Ovary (tissue), 9 donors: ENCODE results near the gene CAPZA1. TPM values are rescaled to one million over a fixed set of nuclear protein-coding genes. Genes with fewer than 3 reads are reported as not detected.

Experiments used
- DNase-seq, 5 donors: peaks; one replicate each; pipeline ENCODE4 v3.0.0-alpha.2; 2019 to 2020
- H3K27ac ChIP-seq, 2 donors: fragments of 200-600 bp; one replicate each; pipeline versions ENCODE4 v1.5.1 to v1.8.0; 2019 to 2022
- H3K27me3 ChIP-seq: fragments of 200-600 bp; one replicate; pipeline ENCODE4 v1.8.0; 2022
- H3K36me3 ChIP-seq: fragments of 200-600 bp; sonication (generic); one replicate; pipeline ENCODE4 v1.5.1; 2019
- H3K4me1 ChIP-seq: one replicate; pipeline ENCODE4 v1.8.1; 2013; ENCODE audit warnings: mild to moderate bottlenecking, moderate library complexity; ENCODE audit not compliant: insufficient read depth
- H3K4me3 ChIP-seq: fragments of 200-600 bp; sonication (generic); one replicate; pipeline ENCODE4 v1.5.1; 2017
- H3K9me3 ChIP-seq, 2 donors: fragments of 200-600 bp in 1 of 2; sonication (generic) in 1 of 2; one replicate each; pipeline versions ENCODE4 v1.5.1 to v1.8.1; 2013 to 2019; ENCODE audit warnings: mild to moderate bottlenecking in 1 of 2, moderate library complexity in 1 of 2
- CTCF ChIP-seq, 3 donors: fragments of 450-650 bp in 2 of 3; fragments of 200-600 bp in 1 of 3; IDR thresholded peaks; one replicate each; pipeline versions ENCODE4 v1.5.1 to v1.8.0; 2016 to 2022; ENCODE audit warnings: antibody characterized with exemption in 3 of 3, mild to moderate bottlenecking in 1 of 3
- EP300 ChIP-seq: sonication (generic); formaldehyde crosslinking; IDR thresholded peaks from one replicate; pipeline ENCODE4 v1.6.1; 2017; ENCODE audit warnings: antibody characterized with exemption
- POLR2A ChIP-seq: fragments of 450-650 bp; IDR thresholded peaks from one replicate; pipeline ENCODE4 v1.6.1; 2017; ENCODE audit warnings: antibody characterized with exemption, mild to moderate bottlenecking, moderate library complexity
- WGBS, 3 donors: extraction: QIAGEN DNeasy Blood & Tissue Kit in 1 of 3; methylation state at CpG; one replicate each; pipeline versions ENCODE4 v1.1.5 to v1.1.7; 2013 to 2017; 5-methylcytosine and 5-hydroxymethylcytosine counted together
- intact Hi-C, 4 donors: fragments of 100-400 bp; cut with DNase I; formaldehyde crosslinking; loops; one replicate each; pipeline versions ENCODE4 v1.11.0 to v1.15.1; 2022 to 2023
- polyA plus RNA-seq, 2 donors: library from polyadenylated mRNA; stranded (reverse); fragments of 200-250 nt in 1 of 2; fragments of 350-450 nt in 1 of 2; fragmentation: Illumina TruSeq in 1 of 2; extraction: RNeasy Lipid Tissue Mini Kit (QIAGEN cat#74804) in 1 of 2; gene quantifications; one replicate each; pipeline ENCODE4 v1.2.3, GENCODE V29; 2013 to 2014
- total RNA-seq, 7 donors: library from RNA; depleted of rRNA in 2 of 7; stranded (reverse); fragments of >200 nt in 2 of 7; fragmentation: NEBNext Ultra II Directional in 3 of 7; extraction: Animal tissue kit (Norgen Biotek cat#: 25700) in 3 of 7; gene quantifications; one replicate each; pipeline versions ENCODE4 v1.1.0 to v1.2.4, GENCODE V29; 2016 to 2023
- donor health status: DM: no; HTN: no; CAD: no; lungs with moderate emphysema.
- donor health status: DM: no; HTN: no; CAD: no.
- donor health status: Bipolar disorder and iron deficiency.
- donor health status: DM: yes; HTN: yes; CAD: no.
- donor health status: DM: no; HTN: no; CAD: no.
- donor health status: DM: yes; HTN: yes; CAD: no.

CAPZA1 gene
- total and polyA plus RNA-seq, 9 donors: 31.3 to 81.2 (median 66.9) TPM

GRCh38 chr1:112594208-112594876, 25.3 kb upstream of the CAPZA1 start:
- no peaks in the 10 kb centered on the region for H3K27me3 ChIP-seq
- H3K36me3 ChIP-seq: no peaks in the 10 kb centered on the region
- no peak overlapping the region for H3K27ac ChIP-seq
- H3K9me3 ChIP-seq: peaks cover 0 to 4% of the 10 kb centered on the region in 2 donors
- intact Hi-C loops: no loop called here
- no peak overlapping the region for H3K4me3 ChIP-seq
- H3K4me1 ChIP-seq: no peaks in the 10 kb centered on the region
- no peak for DNase-seq
- TF ChIP-seq CTCF (IDR thresholded peaks at IDR 0.05) (no peak), EP300 (no peak), POLR2A (no peak)
- WGBS, 3 donors: 58 to 73% (median 71%) methylated on average over 3 of the region's 3 CpGs

GRCh38 chr1:112599477-112599876, 20.2 kb upstream of the CAPZA1 start:
- no peaks in the 10 kb centered on the region for H3K9me3 ChIP-seq
- no peaks in the 10 kb centered on the region for H3K27me3 ChIP-seq
- no peaks in the 10 kb centered on the region for H3K4me1 ChIP-seq
- intact Hi-C loops: no loop called here
- no peak overlapping the region for H3K27ac ChIP-seq
- 93 to 95% (median 94%) methylated on average over 4 of the region's 4 CpGs for WGBS, 3 donors
- H3K4me3 ChIP-seq: no peak overlapping the region
- no peak for DNase-seq
- TF ChIP-seq EP300: no peak
- no peak for TF ChIP-seq POLR2A
- no peak for TF ChIP-seq CTCF (IDR thresholded peaks at IDR 0.05)
- no peaks in the 10 kb centered on the region for H3K36me3 ChIP-seq

- Histone ChIP-seq H3K4me3 (no peak overlapping the region), H3K27me3 (no peaks in the 10 kb centered on the region), H3K9me3 (no peaks in the 10 kb centered on the region), H3K27ac (no peak overlapping the region), H3K4me1 (no peaks in the 10 kb centered on the region), H3K36me3 (no peaks in the 10 kb centered on the region)
- intact Hi-C loops: no loop called here
- TF ChIP-seq CTCF (IDR thresholded peaks at IDR 0.05) (no peak), EP300 (no peak), POLR2A (no peak)
- no peak for DNase-seq
- 95 to 96% (median 95%) methylated on average over 2 of the region's 2 CpGs for WGBS, 3 donors
These were observed 16.6 kb upstream of the CAPZA1 start for GRCh38 chr1:112603012-112603411.

GRCh38 chr1:112603541-112603940, 16.1 kb upstream of the CAPZA1 start:
- Histone ChIP-seq H3K27ac (no peak overlapping the region), H3K36me3 (no peaks in the 10 kb centered on the region), H3K4me3 (no peak overlapping the region), H3K27me3 (no peaks in the 10 kb centered on the region), H3K9me3 (no peaks in the 10 kb centered on the region), H3K4me1 (no peaks in the 10 kb centered on the region)
- WGBS, 3 donors: 95 to 98% (median 98%) methylated on average over 1 of the region's 1 CpG
- no peak for DNase-seq
- intact Hi-C loops: no loop called here
- TF ChIP-seq EP300: no peak
- no peak for TF ChIP-seq CTCF (IDR thresholded peaks at IDR 0.05)
- TF ChIP-seq POLR2A: no peak
